ENCODE measurements around the gene ITGA5. TPM values are rescaled to one million over a fixed set of nuclear protein-coding genes. Genes with fewer than 3 reads are reported as not detected.

Gene ITGA5
- total RNA-seq, 1 experiment from 2014 or later: 12.2 TPM

DNA sequence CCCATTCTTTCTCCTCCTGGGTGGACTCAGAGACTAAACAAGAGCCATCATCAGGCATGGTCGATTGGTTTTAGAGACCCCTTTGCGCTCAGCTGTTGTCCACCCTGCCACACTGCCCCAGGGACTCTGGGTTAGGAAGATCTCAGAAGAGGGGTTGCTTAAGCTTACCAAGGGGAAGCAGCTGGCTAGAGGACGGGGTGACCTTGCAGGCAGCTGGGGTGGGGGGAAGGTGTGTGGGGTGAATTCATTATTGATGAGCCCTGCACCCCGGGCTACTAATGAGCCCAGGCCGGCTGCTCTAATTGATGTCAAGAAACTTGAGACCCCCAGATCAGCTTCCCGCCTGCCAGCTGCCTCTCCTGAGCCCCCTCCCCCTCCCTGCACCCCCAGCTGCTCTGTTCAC lies 25.9 kb downstream of the ITGA5 start:
- Mint-ChIP-seq H3K27me3 (ENCODE audit: low read depth) (peaks cover 19% of the 10 kb centered on the region), H3K9me3 (no peaks in the 10 kb centered on the region), H3K36me3 (ENCODE audit: insufficient read depth in 1 of 3, low read depth in 3 of 3) (peaks cover 3 to 20% (median 8%) of the 10 kb centered on the region in 3 experiments; a peak in 5 of 7 replicates), H3K4me1 (peaks cover 42 to 51% of the 10 kb centered on the region in 2 experiments), H3K27ac (no peak overlapping the region), H3K4me3 (no peak overlapping the region; a peak in 1 of 5 replicates)
- H2BK20ac ChIP-seq (ENCODE audit: low read depth, low read length, poor library complexity, severe bottlenecking): no peak overlapping the region
- no peak overlapping the region for H2BK120ac ChIP-seq (ENCODE audit: low read depth, low read length, poor library complexity, severe bottlenecking)
- no peaks in the 10 kb centered on the region for H3K9me3 ChIP-seq (ENCODE audit: control insufficient read depth, low read depth, low read length)
- H2BK5ac ChIP-seq (ENCODE audit: insufficient read length, low read length): no peak overlapping the region
- H4K5ac ChIP-seq (ENCODE audit: insufficient read length, low read depth, low read length): no peak overlapping the region
- H3T11ph ChIP-seq (ENCODE audit: low read length): no peak overlapping the region
- no peak overlapping the region for H3K9ac ChIP-seq (ENCODE audit: extremely low read depth, insufficient read length, low read length)
- no peak overlapping the region for H2AFZ ChIP-seq (ENCODE audit: low read length)
- WGBS (ENCODE audit: extremely low coverage, insufficient read length, low lambda C conversion rate): no CpG with 5 or more reads among the region's 6 CpGs
- H3K79me2 ChIP-seq (ENCODE audit: insufficient read depth, low read length): no peaks in the 10 kb centered on the region; the same call in 1 of the 2 replicates
- H3K56ac ChIP-seq (ENCODE audit: insufficient read length, low read depth, low read length): no peak overlapping the region
- H3K27ac ChIP-seq (ENCODE audit: insufficient read length, low read depth, low read length): no peak overlapping the region
- no peak overlapping the region for H2AK5ac ChIP-seq (ENCODE audit: insufficient read length, low read length)
- no peak overlapping the region for H3K14ac ChIP-seq (ENCODE audit: insufficient read depth, low read length)
- no peaks in the 10 kb centered on the region for H3K79me1 ChIP-seq (ENCODE audit: insufficient read depth, low read depth, low read length, poor library complexity, severe bottlenecking)
- peaks cover 8% of the 10 kb centered on the region for H3K4me1 ChIP-seq (ENCODE audit: insufficient read depth, low read length)
- DNase-seq: no peak
- no peaks in the 10 kb centered on the region for H3K27me3 ChIP-seq (ENCODE audit: insufficient read depth, low read length)
- H3K4me2 ChIP-seq (ENCODE audit: insufficient read depth, insufficient read length, low read length): no peak overlapping the region
- H3K23ac ChIP-seq (ENCODE audit: insufficient read length, low read depth, low read length): no peak overlapping the region
- no peaks in the 10 kb centered on the region for H4K20me1 ChIP-seq (ENCODE audit: control insufficient read depth, insufficient read depth, insufficient read length)
- no peak overlapping the region for H4K8ac ChIP-seq (replicated peaks; ENCODE audit: insufficient read length, low read depth, low read length)
- H3K18ac ChIP-seq (ENCODE audit: insufficient read length, low read depth, low read length): no peak overlapping the region
- H3K23me2 ChIP-seq (ENCODE audit: insufficient read length, low read depth, low read length, poor library complexity, severe bottlenecking): peaks cover 18% of the 10 kb centered on the region
- no peak overlapping the region for H2BK12ac ChIP-seq (ENCODE audit: insufficient read length, low read depth, low read length)
- no peak overlapping the region for H3K4ac ChIP-seq (ENCODE audit: low read depth, low read length)
- no peak overlapping the region for H2BK15ac ChIP-seq (ENCODE audit: low read depth, low read length)
- TF ChIP-seq, protein P1, sequence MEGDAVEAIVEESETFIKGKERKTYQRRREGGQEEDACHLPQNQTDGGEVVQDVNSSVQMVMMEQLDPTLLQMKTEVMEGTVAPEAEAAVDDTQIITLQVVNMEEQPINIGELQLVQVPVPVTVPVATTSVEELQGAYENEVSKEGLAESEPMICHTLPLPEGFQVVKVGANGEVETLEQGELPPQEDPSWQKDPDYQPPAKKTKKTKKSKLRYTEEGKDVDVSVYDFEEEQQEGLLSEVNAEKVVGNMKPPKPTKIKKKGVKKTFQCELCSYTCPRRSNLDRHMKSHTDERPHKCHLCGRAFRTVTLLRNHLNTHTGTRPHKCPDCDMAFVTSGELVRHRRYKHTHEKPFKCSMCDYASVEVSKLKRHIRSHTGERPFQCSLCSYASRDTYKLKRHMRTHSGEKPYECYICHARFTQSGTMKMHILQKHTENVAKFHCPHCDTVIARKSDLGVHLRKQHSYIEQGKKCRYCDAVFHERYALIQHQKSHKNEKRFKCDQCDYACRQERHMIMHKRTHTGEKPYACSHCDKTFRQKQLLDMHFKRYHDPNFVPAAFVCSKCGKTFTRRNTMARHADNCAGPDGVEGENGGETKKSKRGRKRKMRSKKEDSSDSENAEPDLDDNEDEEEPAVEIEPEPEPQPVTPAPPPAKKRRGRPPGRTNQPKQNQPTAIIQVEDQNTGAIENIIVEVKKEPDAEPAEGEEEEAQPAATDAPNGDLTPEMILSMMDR (conservative IDR thresholded peaks at IDR 0.05): no peak
- no peak overlapping the region for H4K91ac ChIP-seq (ENCODE audit: insufficient read length, low read depth, low read length)
